Motor neuron (in vitro differentiated cells): ENCODE measurements around the gene TMEM271. TPM values are rescaled to one million over a fixed set of nuclear protein-coding genes. Genes with fewer than 3 reads are reported as not detected.

Experiments used
- ATAC-seq, 8 experiments: fragments of 200-7000 bp; cut with Tn5 transposase; replicated peaks in 6 of 8; 2 replicates each; pipeline ENCODE4 v1.8.0; 2021; ENCODE audit warnings: mild to moderate bottlenecking in 8 of 8, moderate library complexity in 8 of 8
- H3K27ac ChIP-seq, 2 donors: fragments of 250-450 bp; sonication (Bioruptor Pico); 2 replicates each; pipeline ENCODE4 v1.9.0; 2021; ENCODE audit warnings: antibody characterized with exemption in 2 of 2, mild to moderate bottlenecking in 2 of 2, moderate library complexity in 1 of 2
- H3K4me1 ChIP-seq, 2 donors: fragments of 250-450 bp; sonication (Bioruptor Pico); replicated peaks in 1 of 2; 2 replicates each; pipeline ENCODE4 v1.6.1; 2021; ENCODE audit warnings: antibody characterized with exemption in 2 of 2, mild to moderate bottlenecking in 2 of 2, moderate library complexity in 1 of 2
- H3K4me3 ChIP-seq, 5 donors: fragments of 250-450 bp; sonication (Bioruptor Pico); 2 replicates each; pipeline ENCODE4 v1.9.0; 2021; ENCODE audit warnings: antibody characterized with exemption in 5 of 5, mild to moderate bottlenecking in 5 of 5, moderate library complexity in 4 of 5
- WGBS, 10 experiments: fragments of 450-650 bp; shearing (Covaris generic); methylation state at CpG; one replicate each; pipeline ENCODE4 v1.0.0; 2022; 5-methylcytosine and 5-hydroxymethylcytosine counted together
- in situ Hi-C, 9 experiments: fragments of 400-800 bp; cut with MboI; loops; one replicate each; pipeline ENCODE4 v1.15.0; 2021; ENCODE audit warnings: low sequenced_read_pairs in 9 of 9, low pct_unique_long_range_greater_than_20kb in 2 of 9; ENCODE audit not compliant: unreplicated experiment in 9 of 9
- total RNA-seq, 8 experiments: library from RNA; unstranded; fragments of 300-600 nt; gene quantifications; 2 replicates each; pipeline versions ENCODE4 v1.2.3 to v1.2.4, GENCODE V29; 2022

TMEM271 gene
- 1 to 10 TPM in 4 of 8 experiments, under 1 TPM in 1, not detected in 3; 0.88 to 3.7 (median 2.3) TPM for total RNA-seq

GRCh38 chr4:576245-576821 is at the start of gene TMEM271:
TMEM271 (minus strand) TSS chr4:576295; CDS start chr4:576062, 233 bp downstream.
- H3K4me3 ChIP-seq, result peak within 1 kb of the TSS; percentile 54 to 70 (median 54)
- peak in 5 of 8 experiments; percentile 67 to 79 (median 73) for ATAC-seq
- peak within 1 kb of the TSS; percentile 82 to 93 for H3K27ac ChIP-seq
- no CpG with 5 or more reads among the region's 60 CpGs for WGBS, 10 experiments
- H3K4me1 ChIP-seq, result peaks cover 11 to 18% of the 10 kb centered on the region in 2 donors
- in situ Hi-C loops, result no loop called here

- H3K4me1 ChIP-seq, result no peaks in the 10 kb centered on the region
- in situ Hi-C loops, result no loop called here
- H3K27ac ChIP-seq, result no peak overlapping the region
- no peak for ATAC-seq
- H3K4me3 ChIP-seq, result no peak overlapping the region
- WGBS, 10 experiments, result 39 to 100% (median 89%) methylated on average over 3 to 14 of the region's 39 CpGs; no CpG with 5 or more reads in 4 of the 10 experiments
Observed at GRCh38 chr4:625631-626161, 49.6 kb upstream of the TMEM271 start.

- Histone ChIP-seq H3K27ac (no peak within 1 kb of the TSS), H3K4me3 (no peak within 1 kb of the TSS), H3K4me1 (no peaks in the 10 kb centered on the region)
- 0 to 87% (median 70%) methylated on average over 2 to 5 of the region's 21 CpGs; no CpG with 5 or more reads in 5 of the 10 experiments for WGBS, 10 experiments
- ATAC-seq, result no peak
- in situ Hi-C loops, result no loop called here
Observed at GRCh38 chr4:624705-625590, 48.9 kb upstream of the TMEM271 start, which contains the start of gene PDE6B. PDE6B (plus strand) TSS chr4:625573; CDS start chr4:625627, 54 bp downstream.

GRCh38 chr4:623914-624566 is 47.9 kb upstream of the TMEM271 start:
- Histone ChIP-seq H3K4me3 (no peak overlapping the region), H3K27ac (no peak overlapping the region), H3K4me1 (no peaks in the 10 kb centered on the region)
- no peak for ATAC-seq
- WGBS, 10 experiments, result 30 to 57% methylated on average over 2 to 9 of the region's 29 CpGs; no CpG with 5 or more reads in 8 of the 10 experiments
- in situ Hi-C loops, result no loop called here

GRCh38 chr4:622996-623913 is 47.2 kb upstream of the TMEM271 start:
- in situ Hi-C loops, result no loop called here

GRCh38 chr4:622071-622995 is 46.2 kb upstream of the TMEM271 start:
- Histone ChIP-seq H3K4me3 (no peak overlapping the region), H3K27ac (no peak overlapping the region), H3K4me1 (no peaks in the 10 kb centered on the region)
- in situ Hi-C loops, result no loop called here
- WGBS, 10 experiments, result 40 to 100% (median 79%) methylated on average over 1 to 8 of the region's 22 CpGs
- no peak for ATAC-seq

More at GRCh38 chr4:622996-623913, 47.2 kb upstream of the TMEM271 start:
- ATAC-seq, result peak in 1 of 8 experiments; percentile 12
- no peaks in the 10 kb centered on the region for H3K4me1 ChIP-seq
- no peak overlapping the region for H3K27ac ChIP-seq
- 80 to 100% (median 95%) methylated on average over 1 to 8 of the region's 24 CpGs; no CpG with 5 or more reads in 5 of the 10 experiments for WGBS, 10 experiments
- no peak overlapping the region for H3K4me3 ChIP-seq

- no peaks in the 10 kb centered on the region for H3K4me1 ChIP-seq
- ATAC-seq, result no peak
- H3K4me3 ChIP-seq, result no peak overlapping the region
- no peak overlapping the region for H3K27ac ChIP-seq
- WGBS, 10 experiments, result 20 to 71% (median 49%) methylated on average over 1 to 7 of the region's 22 CpGs; no CpG with 5 or more reads in 6 of the 10 experiments
- in situ Hi-C loops, result no loop called here
Observed at GRCh38 chr4:621296-622070, 45.4 kb upstream of the TMEM271 start.

- Histone ChIP-seq H3K27ac (no peak overlapping the region), H3K4me1 (no peaks in the 10 kb centered on the region), H3K4me3 (no peak overlapping the region)
- no peak for ATAC-seq
- 80 to 89% (median 84%) methylated on average over 2 to 12 of the region's 19 CpGs; no CpG with 5 or more reads in 6 of the 10 experiments for WGBS, 10 experiments
- in situ Hi-C loops, result no loop called here
Observed at GRCh38 chr4:620851-621261, 44.8 kb upstream of the TMEM271 start.

GRCh38 chr4:620201-620600 is 44.1 kb upstream of the TMEM271 start:
- WGBS, 10 experiments, result 21 to 83% (median 70%) methylated on average over 3 to 8 of the region's 11 CpGs; no CpG with 5 or more reads in 5 of the 10 experiments
- ATAC-seq, result no peak
- Histone ChIP-seq H3K4me1 (no peaks in the 10 kb centered on the region), H3K4me3 (no peak overlapping the region), H3K27ac (no peak overlapping the region)
- in situ Hi-C loops, result no loop called here

- 0 to 80% (median 66%) methylated on average over 1 to 5 of the region's 18 CpGs; no CpG with 5 or more reads in 5 of the 10 experiments for WGBS, 10 experiments
- in situ Hi-C loops, result no loop called here
- no peak overlapping the region for H3K4me3 ChIP-seq
- no peak for ATAC-seq
- H3K27ac ChIP-seq, result no peak overlapping the region
- no peaks in the 10 kb centered on the region for H3K4me1 ChIP-seq
Observed at GRCh38 chr4:617644-618641, 41.8 kb upstream of the TMEM271 start.
